H1 (cell line): ENCODE data around the gene ELP4.

ENCODE experiments used
- ASH2L ChIP-seq: fragments of 200-600, 300-600 bp; sonication (generic); IDR thresholded peaks from one replicate; pipeline ENCODE4 v1.7.1; 2017; ENCODE audit warnings: low read length
- BACH1 ChIP-seq: IDR thresholded peaks from 2 replicates; pipeline ENCODE4 v1.6.1; 2012; ENCODE audit warnings: low read length, improper control_type of control experiment
- CEBPB ChIP-seq: IDR thresholded peaks from 2 replicates; pipeline ENCODE4 v1.6.1; 2012; ENCODE audit warnings: low read depth, low read length
- CREB1 ChIP-seq: IDR thresholded peaks from 2 replicates; pipeline ENCODE4 v1.6.1; 2012; ENCODE audit warnings: inconsistent platforms
- CTCF ChIP-seq, 3 experiments: IDR thresholded peaks; 1 replicate in 2 of 3; 2 replicates in 1 of 3; pipeline versions ENCODE4 v1.5.1 to v1.6.1; 2011; ENCODE audit warnings: low read length in 3 of 3, mild to moderate bottlenecking in 3 of 3, inconsistent platforms in 2 of 3, low read depth in 1 of 3, moderate library complexity in 1 of 3; ENCODE audit not compliant: insufficient read depth in 1 of 3; ENCODE audit errors: control extremely low read depth in 1 of 3
- EP300 ChIP-seq, 2 experiments: IDR thresholded peaks; 1 replicate in 1 of 2; 2 replicates in 1 of 2; pipeline ENCODE4 v1.6.1; 2011 to 2012; ENCODE audit warnings: low read depth in 2 of 2, low read length in 2 of 2, mild to moderate bottlenecking in 2 of 2, borderline replicate concordance in 1 of 2, inconsistent platforms in 1 of 2, moderate library complexity in 1 of 2
- PHF8 ChIP-seq: fragments of 200-600 bp; sonication (generic); conservative IDR thresholded peaks from 2 replicates; pipeline ENCODE4 v1.7.1; 2012; ENCODE audit warnings: low read depth, mild to moderate bottlenecking, inconsistent platforms, low read length, moderate library complexity
- POLR2A ChIP-seq, 2 experiments: IDR thresholded peaks; 1 replicate in 1 of 2; 2 replicates in 1 of 2; pipeline ENCODE4 v1.6.1; 2011; ENCODE audit warnings: low read depth in 2 of 2, low read length in 2 of 2, mild to moderate bottlenecking in 2 of 2; ENCODE audit errors: control extremely low read depth in 1 of 2
- RAD21 ChIP-seq, 2 experiments: IDR thresholded peaks in 1 of 2; conservative IDR thresholded peaks in 1 of 2; 2 replicates each; pipeline ENCODE4 v1.6.1; 2011; ENCODE audit warnings: low read depth in 2 of 2, low read length in 2 of 2, improper control_type of control experiment in 1 of 2, inconsistent platforms in 1 of 2, mild to moderate bottlenecking in 1 of 2, moderate library complexity in 1 of 2
- TAF7 ChIP-seq: optimal IDR thresholded peaks from 2 replicates; pipeline ENCODE3; 2011; ENCODE audit warnings: low read depth, mild to moderate bottlenecking, inconsistent platforms, low read length, moderate library complexity, borderline replicate concordance
- YY1 ChIP-seq: IDR thresholded peaks from 2 replicates; pipeline ENCODE4 v1.6.1; 2011; ENCODE audit warnings: low read depth, mild to moderate bottlenecking, low read length
- ZNF274 ChIP-seq: IDR thresholded peaks from 2 replicates; pipeline ENCODE4 v1.7.0; 2012; ENCODE audit warnings: low read length, borderline replicate concordance; ENCODE audit errors: extremely low read depth

GRCh38 chr11:31828217-31828616, 318.6 kb downstream of the ELP4 start:
- TF ChIP-seq TAF7 (no peak), CTCF (IDR thresholded peaks at IDR 0.05; ENCODE audit: control extremely low read depth in 1 of 3, insufficient read depth in 1 of 3, low read depth in 1 of 3, low read length in 3 of 3) (no peak), POLR2A (IDR thresholded peaks at IDR 0.05; ENCODE audit: control extremely low read depth in 1 of 2, low read depth in 2 of 2, low read length in 2 of 2) (no peak), BACH1 (no peak), EP300 (IDR thresholded peaks at IDR 0.05; ENCODE audit: borderline replicate concordance in 1 of 2, low read depth in 2 of 2, low read length in 2 of 2) (no peak), CEBPB (no peak), ASH2L (no peak), RAD21 (IDR thresholded peaks at IDR 0.05 in 1 of 2, conservative IDR thresholded peaks at IDR 0.05 in 1 of 2; ENCODE audit: low read depth in 2 of 2, low read length in 2 of 2) (no peak), PHF8 (no peak), ZNF274 (no peak), CREB1 (no peak), YY1 (no peak)
